G401.6 (cell line): ENCODE results near the gene PPP1R16B.

Experiments
- FAIRE-seq: peaks from 2 replicates; lab custom pipeline; 2012; peaks lifted over from hg19 to GRCh38; lab: Jason Lieb, UNC

PPP1R16B gene

GRCh38 chr20:38896009-38896594 lies 90.6 kb downstream of the PPP1R16B start:
- FAIRE-seq = no peak

GRCh38 chr20:38897267-38897666 lies 91.8 kb downstream of the PPP1R16B start:
- FAIRE-seq = no peak

GRCh38 chr20:38900606-38901005 lies 95.1 kb downstream of the PPP1R16B start:
- FAIRE-seq = no peak

GRCh38 chr20:38902601-38903000 lies 97.1 kb downstream of the PPP1R16B start:
- no peak for FAIRE-seq

- no peak for FAIRE-seq
These were observed 97.8 kb downstream of the PPP1R16B start for GRCh38 chr20:38903335-38903734.

- FAIRE-seq = no peak
These were observed 99.9 kb downstream of the PPP1R16B start for GRCh38 chr20:38905375-38905774.

- FAIRE-seq = no peak
These were observed 102.6 kb downstream of the PPP1R16B start for GRCh38 chr20:38907918-38908677.

- FAIRE-seq = no peak
These were observed 109.9 kb downstream of the PPP1R16B start for GRCh38 chr20:38915355-38915754.

GRCh38 chr20:38917657-38918056 lies 112.2 kb downstream of the PPP1R16B start:
- no peak for FAIRE-seq

- no peak for FAIRE-seq
These were observed 112.7 kb downstream of the PPP1R16B start for GRCh38 chr20:38918172-38918571.

GRCh38 chr20:38919683-38920082 lies 114.2 kb downstream of the PPP1R16B start:
- FAIRE-seq = no peak

- FAIRE-seq = no peak
These were observed 114.9 kb downstream of the PPP1R16B start for GRCh38 chr20:38920411-38920810.

GRCh38 chr20:38920851-38921250 lies 115.4 kb downstream of the PPP1R16B start:
- FAIRE-seq = no peak

GRCh38 chr20:38924718-38925117 lies 119.2 kb downstream of the PPP1R16B start:
- FAIRE-seq = no peak

GRCh38 chr20:38926142-38926933 lies 120.8 kb downstream of the PPP1R16B start, which contains the start of gene FAM83D:
Gene FAM83D, plus strand, starts transcription at chr20:38926417. Its CDS starts 26 bp downstream, at chr20:38926443.
- FAIRE-seq = peak; percentile 97

- FAIRE-seq = no peak
These were observed 121.6 kb downstream of the PPP1R16B start for GRCh38 chr20:38926934-38927616.

- no peak for FAIRE-seq
These were observed 122.5 kb downstream of the PPP1R16B start for GRCh38 chr20:38927902-38928578.

- FAIRE-seq = no peak
These were observed 124.7 kb downstream of the PPP1R16B start for GRCh38 chr20:38930242-38930569.

GRCh38 chr20:38931984-38932383 lies 126.5 kb downstream of the PPP1R16B start:
- no peak for FAIRE-seq

GRCh38 chr20:38932457-38933120 lies 127.1 kb downstream of the PPP1R16B start:
- no peak for FAIRE-seq

GRCh38 chr20:38934530-38934929 lies 129.0 kb downstream of the PPP1R16B start:
- FAIRE-seq = no peak
